ENCODE data around the gene SLC38A10.

The SLC38A10 gene

GRCh38 chr17:81236784-81237183 lies 58.3 kb downstream of the SLC38A10 start:
- H3K4me1 ChIP-seq (ENCODE audit: control insufficient read depth, insufficient read depth, low read length) = peaks cover 15% of the 10 kb centered on the region
- no peak overlapping the region for H3K9ac ChIP-seq (ENCODE audit: low read length)

DNA sequence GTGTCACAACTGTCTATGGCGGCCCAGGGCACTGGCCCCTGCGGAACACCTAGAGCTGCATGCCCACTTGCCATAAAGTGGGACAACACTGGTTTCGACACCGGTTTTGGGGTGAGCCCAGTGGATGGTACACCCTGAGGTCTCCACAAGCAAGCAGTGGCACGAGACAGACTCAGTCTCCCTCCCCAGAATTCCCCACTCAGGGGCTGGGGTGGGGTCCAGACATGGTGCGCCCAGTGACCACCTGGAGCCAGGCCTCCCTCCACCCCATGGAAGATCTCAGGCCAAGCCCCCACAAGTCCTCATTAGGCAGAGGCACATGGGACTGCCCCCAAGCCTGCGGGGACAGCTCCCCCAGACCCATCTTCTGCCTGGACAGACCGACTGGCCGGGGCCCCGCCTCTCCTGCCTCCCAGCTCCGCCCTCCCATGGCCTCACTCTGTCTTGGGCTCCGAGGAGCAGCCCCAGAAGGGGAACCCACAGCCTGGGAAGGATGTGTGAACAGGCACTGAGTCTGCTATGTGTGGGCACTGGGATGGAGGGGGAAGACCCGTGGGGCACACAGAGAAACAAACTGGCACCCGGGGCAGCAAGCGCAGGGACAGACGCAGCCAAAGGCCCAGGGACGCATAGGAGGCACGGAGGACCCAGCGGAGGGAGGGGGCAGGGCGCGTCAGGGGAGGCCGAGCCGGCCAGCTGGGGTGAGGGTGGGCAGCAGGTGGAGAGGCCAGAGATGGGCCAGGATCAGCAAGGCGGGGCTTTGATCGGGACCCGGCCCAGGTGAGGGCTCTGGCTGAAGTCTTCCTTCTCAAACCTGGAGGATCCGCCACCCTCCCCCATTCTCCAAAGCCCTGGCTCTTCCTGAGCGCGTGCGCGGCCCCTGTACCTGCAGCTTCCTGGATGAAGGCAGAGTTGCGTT lies 59.0 kb downstream of the SLC38A10 start:
- Histone ChIP-seq H3K4me1 (ENCODE audit: control insufficient read depth, insufficient read depth, low read length) (peaks cover 11% of the 10 kb centered on the region; the same call in 1 of the 2 replicates), H3K9ac (ENCODE audit: low read length) (no peak overlapping the region), H3K27ac (ENCODE audit: low read depth, low read length) (no peak overlapping the region), H3K27me3 (ENCODE audit: control insufficient read depth, insufficient read depth, low read length) (no peaks in the 10 kb centered on the region), H3K4me3 (ENCODE audit: low read depth, low read length) (no peak overlapping the region), H3K9me3 (ENCODE audit: control insufficient read depth, insufficient read depth, low read depth, low read length) (no peaks in the 10 kb centered on the region), H3K36me3 (ENCODE audit: control insufficient read depth, insufficient read depth, low read length) (peaks cover 23% of the 10 kb centered on the region)

More at GRCh38 chr17:81236784-81237183, 58.3 kb downstream of the SLC38A10 start:
- Histone ChIP-seq H3K27ac (ENCODE audit: low read depth, low read length) (no peak overlapping the region), H3K36me3 (ENCODE audit: control insufficient read depth, insufficient read depth, low read length) (peaks cover 21% of the 10 kb centered on the region), H3K27me3 (ENCODE audit: control insufficient read depth, insufficient read depth, low read length) (no peaks in the 10 kb centered on the region), H3K4me3 (ENCODE audit: low read depth, low read length) (no peak overlapping the region), H3K9me3 (ENCODE audit: control insufficient read depth, insufficient read depth, low read depth, low read length) (no peaks in the 10 kb centered on the region)

- Histone ChIP-seq H3K9me3 (ENCODE audit: control insufficient read depth, insufficient read depth, low read depth, low read length) (no peaks in the 10 kb centered on the region), H3K27ac (ENCODE audit: low read depth, low read length) (no peak overlapping the region), H3K9ac (ENCODE audit: low read length) (no peak overlapping the region), H3K4me1 (ENCODE audit: control insufficient read depth, insufficient read depth, low read length) (peaks cover 10% of the 10 kb centered on the region; the same call in 1 of the 2 replicates), H3K27me3 (ENCODE audit: control insufficient read depth, insufficient read depth, low read length) (no peaks in the 10 kb centered on the region), H3K4me3 (ENCODE audit: low read depth, low read length) (no peak overlapping the region), H3K36me3 (ENCODE audit: control insufficient read depth, insufficient read depth, low read length) (peaks cover 25% of the 10 kb centered on the region)
Observed at GRCh38 chr17:81234940-81235821, 59.9 kb downstream of the SLC38A10 start.

GRCh38 chr17:81234506-81234855 lies 60.6 kb downstream of the SLC38A10 start:
- peaks cover 32% of the 10 kb centered on the region for H3K36me3 ChIP-seq (ENCODE audit: control insufficient read depth, insufficient read depth, low read length)
- no peak overlapping the region for H3K4me3 ChIP-seq (ENCODE audit: low read depth, low read length)
- H3K9ac ChIP-seq (ENCODE audit: low read length) = no peak overlapping the region
- no peaks in the 10 kb centered on the region for H3K9me3 ChIP-seq (ENCODE audit: control insufficient read depth, insufficient read depth, low read depth, low read length)
- H3K4me1 ChIP-seq (ENCODE audit: control insufficient read depth, insufficient read depth, low read length) = peaks cover 5% of the 10 kb centered on the region; the same call in 1 of the 2 replicates
- H3K27me3 ChIP-seq (ENCODE audit: control insufficient read depth, insufficient read depth, low read length) = no peaks in the 10 kb centered on the region
- no peak overlapping the region for H3K27ac ChIP-seq (ENCODE audit: low read depth, low read length)

DNA sequence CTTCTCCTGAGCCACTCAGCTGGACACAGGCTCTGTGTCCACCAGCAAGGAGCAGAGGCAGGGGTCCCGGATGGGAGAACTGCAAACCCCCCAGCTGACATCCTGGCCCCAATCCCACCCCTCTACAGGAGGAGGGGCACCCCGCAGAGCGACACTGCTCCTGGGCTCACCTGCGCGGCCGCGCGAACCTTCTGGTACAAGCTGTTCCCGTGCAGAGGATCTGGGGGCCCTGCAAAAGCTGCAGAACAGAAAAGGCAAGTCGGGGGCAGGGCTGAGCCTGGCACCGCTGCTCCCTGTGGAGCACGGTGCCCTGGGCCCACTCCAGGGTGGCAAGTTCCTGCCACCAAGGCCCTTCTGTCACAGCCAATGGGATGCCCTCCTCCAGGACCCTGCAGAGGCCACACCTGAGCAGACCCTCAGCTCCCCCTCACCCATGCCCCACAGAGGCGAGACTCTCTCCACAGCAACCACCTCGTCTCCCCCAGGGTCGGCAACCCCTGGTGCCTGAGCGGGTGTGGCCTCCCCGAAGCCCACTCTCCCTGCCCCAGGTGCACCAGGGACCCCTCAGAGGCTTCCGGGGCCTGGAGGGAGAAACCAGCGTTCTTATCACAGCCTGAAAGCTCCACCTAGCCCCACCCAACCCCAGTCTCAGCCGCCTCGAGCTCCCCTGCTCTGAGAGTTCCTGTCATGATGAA lies 61.1 kb downstream of the SLC38A10 start:
- H3K27ac ChIP-seq (ENCODE audit: low read depth, low read length) = no peak overlapping the region
- H3K9ac ChIP-seq (ENCODE audit: low read length) = no peak overlapping the region
- no peaks in the 10 kb centered on the region for H3K27me3 ChIP-seq (ENCODE audit: control insufficient read depth, insufficient read depth, low read length)
- no peak overlapping the region for H3K4me3 ChIP-seq (ENCODE audit: low read depth, low read length)
- peaks cover 5% of the 10 kb centered on the region; the same call in 1 of the 2 replicates for H3K4me1 ChIP-seq (ENCODE audit: control insufficient read depth, insufficient read depth, low read length)
- peaks cover 34% of the 10 kb centered on the region for H3K36me3 ChIP-seq (ENCODE audit: control insufficient read depth, insufficient read depth, low read length)
- H3K9me3 ChIP-seq (ENCODE audit: control insufficient read depth, insufficient read depth, low read depth, low read length) = no peaks in the 10 kb centered on the region

DNA sequence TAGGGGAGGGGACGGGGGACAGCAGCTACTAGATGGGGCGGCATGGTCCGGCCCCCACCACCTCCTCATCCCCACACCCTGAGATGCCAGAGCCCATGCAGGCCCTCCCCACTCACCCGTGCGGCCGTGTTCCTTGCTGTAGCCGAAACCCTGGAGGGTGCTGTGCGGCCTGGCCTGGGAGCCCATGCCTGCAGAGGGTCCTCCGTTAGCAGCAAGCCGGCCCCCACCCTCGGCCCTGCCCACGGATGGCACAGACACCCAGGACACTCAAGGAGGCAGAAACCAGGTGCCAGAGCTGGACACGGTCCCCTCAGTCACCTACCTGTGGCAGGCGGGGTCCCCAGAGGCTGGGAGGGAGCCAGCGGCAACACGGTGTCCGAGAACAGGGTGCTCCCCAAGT lies 61.8 kb downstream of the SLC38A10 start:
- Histone ChIP-seq H3K4me3 (ENCODE audit: low read depth, low read length) (no peak overlapping the region), H3K9ac (ENCODE audit: low read length) (no peak overlapping the region), H3K36me3 (ENCODE audit: control insufficient read depth, insufficient read depth, low read length) (peaks cover 34% of the 10 kb centered on the region), H3K27me3 (ENCODE audit: control insufficient read depth, insufficient read depth, low read length) (no peaks in the 10 kb centered on the region), H3K9me3 (ENCODE audit: control insufficient read depth, insufficient read depth, low read depth, low read length) (no peaks in the 10 kb centered on the region), H3K27ac (ENCODE audit: low read depth, low read length) (no peak overlapping the region), H3K4me1 (ENCODE audit: control insufficient read depth, insufficient read depth, low read length) (peaks cover 5% of the 10 kb centered on the region; the same call in 1 of the 2 replicates)

DNA sequence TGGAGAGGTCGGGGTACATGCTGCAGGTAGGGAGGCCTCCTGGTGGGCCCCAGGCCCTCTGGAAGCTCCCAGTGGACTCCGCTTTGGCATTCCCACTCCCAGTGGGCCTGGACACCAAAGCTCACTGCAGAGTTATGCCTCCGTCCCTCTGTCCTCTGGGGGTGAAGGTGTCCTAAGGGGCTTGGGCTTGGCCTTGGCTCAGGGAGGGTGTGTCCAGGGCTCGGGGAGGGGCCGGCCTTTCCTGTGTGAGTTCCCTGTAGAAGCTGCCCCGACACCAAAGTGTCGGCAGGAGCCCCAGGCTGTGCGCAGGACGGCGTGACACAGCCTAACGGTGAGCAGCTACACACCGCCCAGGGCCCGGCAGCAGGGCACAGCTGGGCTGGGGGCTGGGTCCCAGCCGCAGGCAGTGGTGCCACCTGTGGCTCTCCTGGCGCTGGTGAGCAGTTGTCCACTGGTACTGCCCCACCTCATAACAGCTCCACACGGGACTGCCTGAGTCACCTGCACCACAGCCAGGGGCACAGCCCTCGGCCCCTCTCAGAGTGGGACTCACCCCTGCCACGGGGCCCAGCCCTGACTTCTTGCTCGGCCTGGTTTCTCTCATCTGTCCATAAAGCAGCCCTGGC lies 62.4 kb downstream of the SLC38A10 start:
- H3K4me1 ChIP-seq (ENCODE audit: control insufficient read depth, insufficient read depth, low read length) = no peaks in the 10 kb centered on the region
- H3K9ac ChIP-seq (ENCODE audit: low read length) = no peak overlapping the region
- peaks cover 34% of the 10 kb centered on the region for H3K36me3 ChIP-seq (ENCODE audit: control insufficient read depth, insufficient read depth, low read length)
- no peaks in the 10 kb centered on the region for H3K27me3 ChIP-seq (ENCODE audit: control insufficient read depth, insufficient read depth, low read length)
- no peak overlapping the region for H3K27ac ChIP-seq (ENCODE audit: low read depth, low read length)
- H3K9me3 ChIP-seq (ENCODE audit: control insufficient read depth, insufficient read depth, low read depth, low read length) = no peaks in the 10 kb centered on the region
- no peak overlapping the region for H3K4me3 ChIP-seq (ENCODE audit: low read depth, low read length)

- no peak overlapping the region for H3K4me3 ChIP-seq (ENCODE audit: low read depth, low read length)
- H3K27ac ChIP-seq (ENCODE audit: low read depth, low read length) = no peak overlapping the region
- no peaks in the 10 kb centered on the region for H3K4me1 ChIP-seq (ENCODE audit: control insufficient read depth, insufficient read depth, low read length)
- H3K9ac ChIP-seq (ENCODE audit: low read length) = no peak overlapping the region
- peaks cover 34% of the 10 kb centered on the region for H3K36me3 ChIP-seq (ENCODE audit: control insufficient read depth, insufficient read depth, low read length)
- H3K27me3 ChIP-seq (ENCODE audit: control insufficient read depth, insufficient read depth, low read length) = no peaks in the 10 kb centered on the region
- peaks cover under 1% of the 10 kb centered on the region; the same call in 1 of the 2 replicates for H3K9me3 ChIP-seq (ENCODE audit: control insufficient read depth, insufficient read depth, low read depth, low read length)
Observed at GRCh38 chr17:81231766-81232581, 63.1 kb downstream of the SLC38A10 start.

DNA sequence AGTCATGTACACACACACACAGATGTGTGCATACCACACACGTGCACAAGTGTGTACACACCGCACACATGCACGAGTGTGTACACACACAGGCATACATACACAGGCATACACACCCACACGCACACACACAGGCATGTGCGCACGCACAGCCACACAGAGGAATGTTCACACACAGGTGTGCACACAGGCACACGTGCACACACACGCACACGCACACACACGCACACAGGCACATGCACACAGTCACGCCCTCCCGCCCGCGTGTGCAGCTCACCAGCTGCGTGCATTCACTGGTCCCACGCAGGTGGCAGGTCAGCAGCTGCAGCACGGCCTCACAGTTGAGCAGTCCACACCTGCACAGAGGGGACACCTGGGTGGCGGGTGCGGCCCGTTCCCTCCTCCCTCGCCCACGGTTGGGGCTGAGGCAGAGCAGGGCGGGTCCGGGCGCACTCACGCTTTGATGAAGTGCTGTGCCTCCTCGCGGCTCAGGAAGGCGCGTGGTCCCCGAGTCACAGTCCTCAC lies 63.9 kb downstream of the SLC38A10 start:
- Histone ChIP-seq H3K27ac (ENCODE audit: low read depth, low read length) (no peak overlapping the region), H3K4me1 (ENCODE audit: control insufficient read depth, insufficient read depth, low read length) (no peaks in the 10 kb centered on the region), H3K9me3 (ENCODE audit: control insufficient read depth, insufficient read depth, low read depth, low read length) (peaks cover 3% of the 10 kb centered on the region; the same call in 1 of the 2 replicates), H3K27me3 (ENCODE audit: control insufficient read depth, insufficient read depth, low read length) (no peaks in the 10 kb centered on the region), H3K4me3 (ENCODE audit: low read depth, low read length) (no peak overlapping the region), H3K36me3 (ENCODE audit: control insufficient read depth, insufficient read depth, low read length) (peaks cover 34% of the 10 kb centered on the region), H3K9ac (ENCODE audit: low read length) (no peak overlapping the region)

Data from HUES6 (cell line).